Activated CD8-positive, alpha-beta memory T cell treated with anti-CD3 and anti-CD28 coated beads, Interleukin-2, amount 50 U/mL, for 24 hours (primary cell): ENCODE results near the gene SPAG16.

Source experiments
- DNase-seq: peaks from one replicate; pipeline ENCODE4 v3.0.0-alpha.2; 2020; ENCODE audit errors: extremely low read depth

The SPAG16 gene

GRCh38 chr2:213284105-213285090, at the start of gene SPAG16:
TSS of gene SPAG16 (plus strand) at chr2:213284464.
- DNase-seq, result peak; percentile 93

GRCh38 chr2:213234641-213235040, 49.6 kb upstream of the SPAG16 start:
- no peak for DNase-seq

DNA sequence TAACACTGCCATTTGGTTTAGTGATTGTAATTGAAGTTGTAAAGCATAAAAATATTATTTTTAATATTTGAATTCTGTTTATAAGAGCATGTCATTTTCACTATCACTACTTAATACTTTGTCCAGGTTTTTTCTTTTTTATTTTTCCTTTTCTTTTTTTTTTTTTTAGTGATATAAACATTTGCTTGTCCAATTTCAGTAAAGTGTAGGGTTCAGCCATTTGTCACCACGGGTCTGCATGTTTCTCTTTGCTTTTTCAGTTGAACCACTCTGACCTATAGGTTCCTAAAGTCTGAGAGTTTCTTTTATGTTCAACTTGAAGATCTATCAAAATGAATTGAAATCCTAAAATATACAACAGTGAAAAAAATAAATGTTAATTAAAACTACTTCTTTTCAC, 48.5 kb upstream of the SPAG16 start:
- DNase-seq, result no peak

- no peak for DNase-seq
Observed at GRCh38 chr2:213237251-213237650, 47.0 kb upstream of the SPAG16 start.

DNA sequence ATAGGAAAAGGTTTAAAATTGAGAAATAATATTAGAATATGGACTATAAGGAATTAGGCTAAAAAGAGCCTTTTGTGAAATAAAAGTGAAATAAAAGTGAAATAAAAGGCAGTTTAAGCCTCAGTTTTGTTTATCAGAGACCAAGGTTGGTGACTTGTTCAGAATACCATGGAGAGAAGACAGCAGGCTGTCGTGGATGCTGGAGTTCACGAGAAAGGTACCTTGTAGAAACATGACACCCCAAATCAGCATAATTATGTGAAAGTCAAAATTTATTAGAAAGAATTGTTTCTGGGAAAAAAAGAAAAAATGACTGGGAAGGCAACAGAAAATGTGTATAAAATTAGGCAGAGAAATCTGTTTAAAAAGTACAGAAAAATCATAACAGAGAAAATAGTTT, 46.5 kb upstream of the SPAG16 start:
- no peak for DNase-seq

GRCh38 chr2:213238753-213239495, 45.3 kb upstream of the SPAG16 start:
- no peak for DNase-seq

DNA sequence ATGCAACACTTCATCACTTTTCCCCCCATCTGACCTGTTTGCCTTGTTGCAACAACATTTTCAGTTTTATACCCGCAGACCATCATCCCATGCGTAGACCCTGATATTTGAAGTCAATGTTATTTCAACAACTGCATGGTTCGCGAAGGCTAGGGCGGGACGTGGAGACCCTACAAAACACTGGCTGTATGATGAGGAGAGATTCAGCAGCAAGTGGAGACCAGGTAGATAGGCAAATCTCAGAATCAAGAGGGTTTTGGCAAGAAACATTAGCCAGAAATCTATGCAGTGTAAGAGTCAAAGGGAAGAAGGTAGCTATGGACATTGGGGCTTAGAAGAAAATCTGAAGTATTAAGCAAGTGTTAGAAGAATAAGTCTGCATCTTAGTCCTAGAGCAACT, 42.4 kb upstream of the SPAG16 start:
- DNase-seq, result no peak

GRCh38 chr2:213242653-213243052, 41.6 kb upstream of the SPAG16 start:
- DNase-seq, result no peak

- DNase-seq, result no peak
Observed at GRCh38 chr2:213243189-213244044, 40.8 kb upstream of the SPAG16 start.

DNA sequence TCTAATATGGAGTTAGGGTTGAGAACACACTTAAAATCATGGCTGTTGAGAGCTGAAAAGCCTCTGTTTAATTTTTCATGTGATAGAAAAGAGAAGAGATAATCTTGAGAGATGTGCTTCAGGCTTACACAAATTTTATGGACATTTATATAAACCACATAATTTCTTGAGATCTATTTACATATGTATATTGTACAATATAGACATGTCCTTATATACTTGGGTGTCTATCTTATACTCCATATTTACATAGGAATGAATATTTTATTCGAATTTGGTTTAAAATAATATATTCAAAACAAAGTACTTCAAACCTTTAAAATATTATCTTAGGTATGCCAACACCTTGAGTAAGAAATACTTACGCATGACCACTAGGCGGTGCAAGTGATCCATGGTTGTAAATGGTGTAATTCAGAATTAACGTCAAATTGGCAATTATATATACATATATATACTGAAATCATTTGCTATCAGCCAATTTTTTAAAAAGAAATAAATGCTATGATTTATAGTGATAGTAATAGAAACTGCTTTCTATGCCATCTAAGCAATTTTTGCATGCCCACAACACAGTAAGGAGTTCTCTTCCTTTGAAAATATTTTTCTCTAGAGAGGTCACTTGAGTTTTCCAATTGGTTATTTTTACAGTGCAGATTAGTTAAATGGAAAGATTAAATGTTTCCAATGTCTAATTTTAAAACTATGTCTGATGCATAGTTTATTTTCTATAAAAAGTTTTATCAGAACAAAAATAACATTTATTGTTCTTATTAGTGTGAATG, 37.6 kb upstream of the SPAG16 start:
- peak; percentile 13 for DNase-seq

DNA sequence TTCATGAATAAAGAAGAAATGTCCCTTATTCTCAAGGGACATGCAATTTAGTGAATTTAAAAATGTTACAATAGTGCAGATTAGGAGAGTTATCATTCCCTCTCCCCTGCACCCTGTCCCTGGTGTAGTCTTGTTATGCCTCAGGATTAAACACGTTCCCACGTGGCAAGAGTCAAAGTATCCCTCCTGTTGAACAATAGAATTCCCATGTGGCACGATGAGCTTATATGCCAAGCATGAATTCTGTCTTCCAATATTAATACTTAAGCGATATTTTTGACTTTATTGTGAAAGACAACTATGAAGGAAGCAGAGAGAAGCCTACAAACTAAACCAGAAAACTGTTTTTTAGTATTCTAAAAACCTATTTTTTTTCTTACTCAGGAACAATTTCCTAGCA, 36.7 kb upstream of the SPAG16 start:
- DNase-seq, result no peak

GRCh38 chr2:213248637-213249036, 35.6 kb upstream of the SPAG16 start:
- no peak for DNase-seq

DNA sequence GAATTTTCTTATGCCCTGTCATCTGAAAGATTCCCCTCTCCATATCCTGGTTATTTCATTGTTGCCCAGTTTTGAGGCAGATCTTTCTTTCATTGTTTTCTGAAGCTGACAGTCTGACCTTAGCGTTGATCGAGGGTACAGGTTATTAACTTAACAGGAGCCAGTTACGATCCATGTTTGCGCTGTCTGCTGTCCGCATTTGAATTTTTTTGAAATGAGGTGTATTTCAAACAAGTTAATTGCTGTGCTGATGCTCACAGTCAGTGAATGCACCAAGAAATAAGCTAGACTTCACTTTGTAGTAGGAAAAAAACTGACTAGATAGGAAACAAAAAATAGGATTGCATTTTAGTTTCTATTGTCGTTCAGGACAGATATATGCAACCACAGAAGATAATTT, 34.8 kb upstream of the SPAG16 start:
- DNase-seq, result no peak

GRCh38 chr2:213251618-213252017, 32.6 kb upstream of the SPAG16 start:
- DNase-seq, result no peak

- DNase-seq, result no peak
Observed at GRCh38 chr2:213252206-213252605, 32.1 kb upstream of the SPAG16 start.

DNA sequence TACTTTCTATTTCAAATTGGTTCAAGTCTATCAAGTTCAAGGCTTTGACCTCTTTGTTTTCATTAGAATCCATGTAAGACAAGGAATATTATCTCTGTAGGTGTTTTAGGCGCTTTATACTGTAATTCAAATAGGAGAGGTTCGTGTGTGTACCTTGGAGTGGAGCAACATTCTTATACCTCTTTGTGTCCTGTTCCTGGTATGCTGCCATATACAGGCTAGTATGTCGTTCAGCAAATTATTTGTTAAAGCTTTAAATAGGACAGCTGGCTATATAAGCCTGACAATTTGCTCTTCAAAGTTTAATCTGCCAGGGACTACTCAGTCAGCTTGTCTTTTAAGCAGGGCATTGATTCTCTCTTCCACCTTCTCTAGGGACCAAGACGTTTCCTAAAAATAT, 31.1 kb upstream of the SPAG16 start:
- no peak for DNase-seq

DNA sequence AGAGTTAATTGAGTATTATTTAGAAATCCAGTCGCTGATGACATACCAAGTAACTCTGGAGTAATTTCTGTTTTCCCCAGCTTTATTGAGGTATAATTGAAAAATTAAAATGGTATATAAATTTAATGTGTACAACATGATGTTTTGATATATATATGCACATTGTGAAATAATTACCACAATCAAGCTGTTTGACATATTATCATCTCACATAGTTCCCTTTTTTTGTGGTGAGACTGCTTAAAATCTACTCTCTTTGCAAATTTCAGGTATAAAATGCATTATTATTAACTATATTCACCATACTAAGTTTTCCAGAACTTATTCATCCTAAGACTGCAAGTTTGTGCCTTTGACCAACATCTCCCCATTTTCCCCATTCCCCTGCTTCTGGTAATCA, 25.0 kb upstream of the SPAG16 start:
- DNase-seq, result no peak

GRCh38 chr2:213261237-213261636, 23.0 kb upstream of the SPAG16 start:
- DNase-seq, result no peak

DNA sequence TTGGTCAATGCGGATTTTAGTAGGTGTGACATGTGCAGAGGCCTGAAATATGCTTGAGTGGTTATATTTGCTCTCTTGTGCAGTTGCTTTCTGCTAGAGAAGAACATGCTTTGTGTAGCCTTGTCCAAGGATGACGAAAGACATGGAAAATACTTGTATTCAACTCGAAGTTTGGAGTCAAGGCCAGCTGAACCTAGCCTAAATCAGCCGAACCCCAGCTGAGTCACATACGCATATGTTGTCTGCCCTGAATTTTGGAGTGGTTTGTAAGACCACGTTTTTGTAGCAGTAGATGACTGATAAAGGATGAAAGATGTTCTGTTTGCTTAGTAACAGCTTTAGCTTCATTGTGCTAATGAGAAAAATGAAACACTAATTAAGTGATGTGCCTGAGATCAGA, 22.5 kb upstream of the SPAG16 start:
- no peak for DNase-seq

DNA sequence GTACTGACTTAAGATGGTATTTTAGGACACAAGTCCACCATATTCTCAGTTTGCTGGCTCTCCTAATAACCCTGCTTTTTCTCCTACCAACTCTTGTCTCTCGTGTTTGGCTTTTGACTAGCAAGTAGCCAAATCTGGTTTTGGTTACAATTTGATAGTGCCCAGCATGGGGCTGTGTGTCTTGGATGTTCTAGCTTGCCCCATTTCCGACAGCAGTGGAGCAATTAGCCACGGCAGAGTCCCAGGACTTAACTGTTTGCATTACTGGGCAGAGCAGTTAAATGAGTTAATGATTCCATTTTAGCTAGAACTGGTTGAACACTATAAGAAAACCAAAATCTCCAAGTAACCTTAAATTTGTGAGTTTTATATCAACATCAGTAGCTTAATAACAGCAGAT, 18.6 kb upstream of the SPAG16 start:
- no peak for DNase-seq

DNA sequence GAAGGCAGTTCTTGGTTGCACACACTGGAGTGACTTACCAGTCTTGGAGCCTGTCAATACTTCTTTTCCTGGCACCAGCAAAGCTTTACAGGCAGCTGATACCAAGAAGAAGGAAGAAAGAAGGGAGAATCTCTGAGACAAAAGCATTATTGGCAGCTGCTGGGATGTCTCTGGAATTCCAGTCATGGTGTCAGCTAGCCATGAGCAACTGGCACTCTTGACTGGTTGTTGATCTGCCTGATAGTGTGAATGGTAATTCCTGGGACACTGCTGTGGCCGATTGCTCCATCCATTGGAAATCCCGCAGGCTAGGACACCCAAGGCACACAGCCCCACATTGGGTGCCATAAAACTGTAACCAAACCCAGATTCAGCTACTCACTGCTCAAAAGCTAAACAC, 17.8 kb upstream of the SPAG16 start:
- no peak for DNase-seq
